ENCODE data around the gene MS4A14. TPM values are rescaled to one million over a fixed set of nuclear protein-coding genes. Genes with fewer than 3 reads are reported as not detected.
"Not testable (repeated sequence)": the region's sequence is repeated elsewhere in the genome, so short reads cannot be mapped to it uniquely, and the experiment has no call there.

The MS4A14 gene, protein sequence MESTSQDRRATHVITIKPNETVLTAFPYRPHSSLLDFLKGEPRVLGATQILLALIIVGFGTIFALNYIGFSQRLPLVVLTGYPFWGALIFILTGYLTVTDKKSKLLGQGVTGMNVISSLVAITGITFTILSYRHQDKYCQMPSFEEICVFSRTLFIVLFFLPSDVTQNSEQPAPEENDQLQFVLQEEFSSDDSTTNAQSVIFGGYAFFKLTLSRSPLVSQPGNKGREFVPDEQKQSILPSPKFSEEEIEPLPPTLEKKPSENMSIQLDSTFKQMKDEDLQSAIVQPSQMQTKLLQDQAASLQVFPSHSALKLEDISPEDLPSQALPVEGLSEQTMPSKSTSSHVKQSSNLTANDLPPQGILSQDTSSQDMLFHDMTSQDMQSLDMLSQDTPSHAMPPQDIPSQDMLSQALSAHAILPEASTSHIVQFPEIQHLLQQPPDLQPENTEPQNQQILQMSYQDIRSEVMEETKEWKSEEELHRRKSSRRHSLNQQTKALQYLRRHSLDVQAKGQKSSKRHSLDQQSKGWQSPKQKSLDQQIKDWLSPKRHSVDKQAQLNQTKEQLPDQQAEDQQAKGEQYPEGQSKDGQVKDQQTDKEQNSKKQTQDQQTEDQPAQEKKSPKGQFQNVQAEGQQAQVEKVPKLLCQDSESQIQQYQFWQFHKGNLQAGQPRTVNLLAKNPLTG
- total RNA-seq, result 6.4 TPM

DNA sequence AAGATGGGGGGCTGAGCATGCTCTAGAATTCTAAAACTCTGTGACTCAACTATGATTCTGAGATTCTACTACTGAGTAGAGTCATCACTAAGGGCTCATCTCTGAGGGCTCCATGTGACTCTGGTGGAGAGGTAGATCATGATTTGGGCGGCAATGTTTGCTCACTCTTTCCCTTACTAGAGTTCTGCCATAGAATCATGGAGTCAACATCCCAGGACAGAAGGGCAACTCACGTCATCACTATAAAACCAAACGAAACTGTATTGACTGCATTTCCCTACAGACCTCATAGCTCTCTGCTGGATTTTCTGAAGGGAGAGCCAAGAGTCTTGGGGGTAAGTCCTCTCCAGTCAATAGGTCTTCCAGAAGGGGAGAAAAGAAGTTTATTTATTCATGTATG, at the start of gene MS4A14:
MS4A14 (plus strand) TSS at position 78 of the 400 bp plus-strand sequence; CDS start at position 198, 120 bp downstream.
- no peak for DNase-seq (ENCODE audit: low spot score)
- intact Hi-C loops (cut with DNase I), result no loop called here
- ATAC-seq, result peak; percentile 50

DNA sequence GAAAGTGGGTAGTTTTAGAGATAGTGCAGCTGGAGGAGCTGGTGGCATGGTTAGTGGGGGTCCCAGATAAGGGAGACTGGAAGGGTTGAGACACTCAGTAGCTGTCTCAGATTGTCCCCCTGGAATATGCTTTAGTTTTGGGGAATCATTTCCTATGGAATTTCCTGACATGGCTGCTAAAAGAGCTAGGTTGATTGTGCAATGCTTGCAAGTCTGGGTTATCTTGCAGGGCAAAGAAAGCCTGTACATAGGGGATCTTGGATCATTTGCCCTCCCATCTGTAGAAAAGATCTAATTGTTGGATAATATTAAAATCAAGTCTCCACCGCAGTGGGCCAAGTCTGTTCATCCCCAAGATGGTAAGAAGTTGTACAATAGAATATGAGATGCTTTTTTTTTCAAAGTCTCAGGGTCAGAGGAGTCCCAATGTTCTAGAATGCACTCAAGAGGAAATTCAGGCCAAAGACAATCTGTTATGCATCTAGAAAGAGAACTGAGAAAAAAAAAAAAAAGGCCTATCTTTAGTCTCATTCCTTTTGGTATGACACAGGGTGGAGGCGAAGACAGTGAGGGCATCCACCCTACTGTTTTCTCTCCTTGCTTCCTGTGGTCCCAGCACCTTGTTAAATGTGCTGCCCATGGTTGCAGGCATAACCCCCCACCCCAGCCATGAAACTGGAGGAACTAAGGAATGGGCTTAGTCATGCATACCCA, 49.0 kb upstream of the MS4A14 start:
- intact Hi-C loops (cut with DNase I), result no loop called here
- DNase-seq (ENCODE audit: low spot score), result no peak
- no peak for ATAC-seq

DNA sequence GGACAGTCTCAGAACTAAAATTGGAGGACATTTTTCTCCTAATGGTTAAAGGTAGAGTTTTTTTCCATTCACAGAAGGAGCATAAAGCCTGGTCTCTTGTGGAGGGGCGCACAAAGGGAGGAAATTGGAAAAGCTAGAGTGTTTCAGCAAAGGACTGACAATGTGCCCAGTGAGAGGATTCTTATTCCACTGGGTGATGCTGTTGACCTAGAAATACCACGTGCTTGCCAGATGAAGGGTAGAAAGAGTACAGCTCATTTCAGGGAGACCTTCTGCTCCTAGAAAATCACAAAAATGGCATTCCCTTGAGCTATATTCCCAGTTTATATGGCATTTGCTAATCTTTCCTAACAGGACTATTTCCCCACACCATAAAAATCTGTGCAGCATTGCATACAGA, 48.1 kb upstream of the MS4A14 start:
- no peak for DNase-seq (ENCODE audit: low spot score)
- intact Hi-C loops (cut with DNase I), result no loop called here
- no peak for ATAC-seq

DNA sequence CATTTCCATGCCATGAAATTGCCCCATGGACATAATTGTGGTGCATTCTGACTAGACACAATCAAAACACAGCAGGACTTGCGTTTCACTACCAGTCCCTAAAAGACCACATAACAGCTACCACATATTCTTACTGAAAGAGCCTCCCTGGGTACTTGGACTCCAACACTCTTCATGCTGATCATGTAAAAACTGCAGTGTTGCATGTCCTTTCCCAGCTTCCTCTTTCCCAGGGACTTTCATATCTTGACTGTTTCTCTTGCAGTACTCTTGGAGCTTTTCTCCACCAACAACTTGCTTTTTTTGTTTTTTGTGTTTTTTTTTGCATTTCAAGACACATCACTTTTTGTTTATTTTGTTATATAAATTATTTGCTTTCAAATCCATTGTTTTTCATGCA, 46.3 kb upstream of the MS4A14 start:
- intact Hi-C loops (cut with DNase I), result no loop called here
- DNase-seq (ENCODE audit: low spot score) (no peak), ATAC-seq (no peak)

DNA sequence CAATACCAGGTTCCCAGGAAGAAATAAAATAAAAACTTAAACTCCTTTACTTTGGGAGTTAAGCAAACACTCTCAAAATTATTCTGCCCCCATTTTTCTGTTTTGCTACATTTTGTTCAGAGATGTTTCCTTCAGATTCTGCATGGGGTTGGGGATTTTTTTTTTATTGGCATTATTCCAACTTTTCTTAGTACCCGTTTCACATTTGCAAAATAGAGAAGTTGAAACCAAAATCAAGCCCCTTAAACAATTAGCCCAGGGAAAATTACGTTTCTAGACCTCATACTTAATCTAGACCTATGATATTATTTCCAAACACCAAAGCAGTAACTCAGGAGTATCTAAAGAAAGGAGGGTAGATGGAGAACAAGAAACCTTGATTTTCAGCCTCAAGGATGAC, 38.5 kb upstream of the MS4A14 start:
- no peak for ATAC-seq
- intact Hi-C loops (cut with DNase I), result no loop called here

DNA sequence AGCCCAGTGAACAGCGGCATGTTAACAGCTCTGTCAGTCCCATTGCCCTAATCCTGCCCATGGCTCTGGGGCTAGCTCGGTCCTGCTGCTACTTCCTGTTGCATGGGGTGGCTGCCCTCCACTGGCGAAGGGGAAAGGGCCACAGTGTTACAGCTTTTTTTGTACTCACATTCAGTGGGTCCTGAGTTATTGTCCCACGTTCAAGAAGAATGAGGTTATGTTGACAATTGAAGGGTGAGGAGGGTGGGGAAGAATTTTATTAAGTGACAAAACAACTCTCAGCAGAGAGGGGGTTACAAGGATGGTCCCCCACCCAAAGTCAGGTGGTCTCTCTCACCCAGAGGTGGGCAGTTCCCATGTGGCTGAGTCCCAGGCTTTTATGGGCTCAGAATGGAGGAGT, 35.6 kb upstream of the MS4A14 start:
- ATAC-seq, result no peak
- intact Hi-C loops (cut with DNase I), result no loop called here
- DNase-seq (ENCODE audit: low spot score), result no peak

More for the DNA sequence above, 38.5 kb upstream of the MS4A14 start:
- no peak for DNase-seq (ENCODE audit: low spot score)

DNA sequence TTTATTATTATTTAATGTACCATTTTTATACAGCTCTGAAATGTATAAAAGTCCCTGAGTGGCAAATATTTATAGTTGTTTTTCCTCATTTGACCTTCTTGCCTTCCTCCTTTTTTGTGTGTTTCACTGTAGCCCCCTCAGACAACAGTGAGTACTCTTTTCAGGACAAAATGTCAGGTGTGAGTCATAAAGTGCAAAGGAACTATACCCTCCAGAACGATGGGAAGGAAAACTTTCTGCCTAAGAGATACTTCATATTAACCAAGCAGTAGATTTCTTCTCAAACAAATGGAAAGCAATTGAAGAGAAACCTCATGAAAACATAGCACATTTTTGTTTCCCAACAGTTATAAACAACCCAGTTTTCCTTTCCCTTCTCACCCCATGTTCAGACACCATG, 34.0 kb upstream of the MS4A14 start:
- DNase-seq (ENCODE audit: low spot score) (no peak), ATAC-seq (no peak)
- intact Hi-C loops (cut with DNase I), result no loop called here

DNA sequence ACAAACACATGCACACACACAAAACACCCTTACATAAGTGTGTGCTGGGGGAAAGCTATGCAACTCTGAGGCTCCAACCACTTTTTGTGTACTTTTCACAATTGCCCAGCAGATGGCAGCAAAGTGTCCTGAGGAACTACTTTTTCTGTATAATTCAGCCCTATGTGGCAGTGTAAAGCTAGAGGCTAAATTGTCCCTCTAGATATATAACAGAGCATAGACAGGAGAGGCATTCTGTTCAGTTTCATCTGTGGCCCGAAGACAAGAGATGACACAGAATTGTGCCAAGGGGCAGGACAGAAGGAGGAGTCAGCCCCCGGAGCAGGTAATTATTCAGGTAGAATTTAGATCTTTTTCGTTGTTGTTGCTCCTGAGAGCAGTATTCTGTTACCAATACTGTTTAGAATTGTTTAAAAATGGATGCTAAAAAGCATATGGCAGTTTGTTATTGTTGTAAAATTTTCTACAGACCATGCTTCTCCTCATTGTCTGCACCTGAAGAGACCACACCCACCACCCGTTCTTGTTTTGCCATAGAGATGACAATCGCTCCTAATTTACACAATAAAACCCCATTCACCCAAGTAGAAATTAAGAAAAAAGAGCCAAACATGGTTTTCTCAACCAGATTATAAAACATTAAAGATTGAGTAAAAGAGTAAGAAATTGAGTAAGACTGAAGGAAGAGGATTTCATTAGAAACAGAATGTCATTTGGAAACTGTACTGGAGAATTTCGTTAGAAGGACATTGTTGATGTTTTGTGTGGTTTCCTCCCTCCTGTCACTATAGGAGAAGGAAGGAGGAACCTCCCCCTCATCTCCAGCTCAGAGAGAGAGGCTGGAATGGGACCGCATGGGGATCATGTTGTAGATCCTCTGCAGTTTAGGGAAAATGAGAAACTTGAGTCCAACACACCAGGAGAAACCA, 32.5 kb upstream of the MS4A14 start:
- peak; percentile 71 for DNase-seq (ENCODE audit: low spot score)

DNA sequence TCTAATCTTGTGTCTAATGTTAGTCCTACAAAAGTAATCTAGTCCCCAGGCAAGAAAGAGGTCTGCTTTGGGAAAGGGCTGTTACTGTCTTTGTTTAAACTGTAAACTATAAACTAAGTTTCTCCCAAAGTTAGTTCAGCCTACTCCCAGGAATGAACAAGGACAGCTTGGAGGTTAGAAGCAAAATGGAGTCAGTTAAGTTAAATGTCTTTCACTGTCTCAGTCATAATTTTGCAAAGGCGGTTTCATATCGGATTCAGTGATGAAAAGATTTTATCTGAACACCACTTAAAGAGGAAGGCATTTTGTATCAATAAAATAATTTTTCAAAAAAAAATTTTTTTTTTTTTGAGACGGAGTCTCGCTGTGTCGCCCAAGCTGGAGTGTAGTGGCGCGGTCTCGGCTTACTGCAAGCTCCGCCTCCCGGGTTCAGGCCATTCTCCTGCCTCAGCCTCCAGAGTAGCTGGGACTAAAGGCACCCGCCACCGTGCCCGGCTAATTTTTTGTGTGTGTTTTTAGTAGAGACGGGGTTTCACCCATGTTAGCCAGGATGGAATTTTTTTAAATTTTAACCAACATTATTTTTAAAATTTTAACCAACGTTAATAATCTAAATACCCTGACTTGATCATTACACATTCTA, 29.9 kb upstream of the MS4A14 start:
- intact Hi-C loops (cut with DNase I); ATAC-seq: not testable (repeated sequence)

More for the DNA sequence above, 32.5 kb upstream of the MS4A14 start:
- peak; percentile 86 for ATAC-seq
- intact Hi-C loops (cut with DNase I), result no loop called here

DNA sequence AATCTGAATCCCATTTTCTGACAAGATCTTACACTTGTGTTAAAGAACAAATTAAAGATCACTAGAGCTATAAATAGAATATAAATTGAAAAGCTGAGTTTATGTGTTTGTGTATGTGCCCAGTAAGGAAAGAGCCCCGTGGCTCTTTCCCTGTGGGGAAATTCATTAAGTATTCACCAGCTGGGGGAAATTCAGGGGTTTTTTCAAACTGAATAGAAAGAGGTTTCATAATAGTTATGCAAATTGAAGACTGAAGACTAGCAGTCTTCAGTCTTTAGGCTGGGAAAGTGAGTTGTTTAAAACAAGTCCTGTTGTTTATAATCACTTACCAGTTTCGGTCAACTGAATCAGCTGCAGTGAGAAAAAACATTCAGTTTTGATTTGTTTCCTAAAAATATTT, 29.2 kb upstream of the MS4A14 start:
- no peak for ATAC-seq
- no peak for DNase-seq (ENCODE audit: low spot score)
- intact Hi-C loops (cut with DNase I), result no loop called here

More for the DNA sequence above, 29.9 kb upstream of the MS4A14 start:
- not testable (repeated sequence) for DNase-seq (ENCODE audit: low spot score)

DNA sequence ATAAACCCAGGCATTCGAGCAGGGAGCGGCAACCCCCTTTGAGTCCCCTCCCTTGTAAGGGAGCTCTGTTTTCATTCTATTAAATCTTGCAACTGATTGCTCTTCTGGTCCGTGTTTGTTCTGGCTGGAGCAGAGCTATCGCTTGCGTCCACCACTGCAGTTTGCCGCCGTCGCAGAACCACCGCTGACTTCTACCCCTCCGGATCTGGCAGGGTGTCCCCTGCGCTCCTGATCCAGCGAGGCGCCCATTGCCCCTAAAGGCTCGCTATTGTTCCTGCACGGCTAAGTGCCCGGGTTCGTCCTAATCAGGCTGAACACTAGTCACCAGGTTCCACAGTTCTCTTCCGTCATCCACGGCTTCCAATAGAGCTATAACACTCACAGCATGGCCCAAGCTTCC, 28.4 kb upstream of the MS4A14 start:
- intact Hi-C loops (cut with DNase I), result no loop called here
- ATAC-seq (no peak), DNase-seq (ENCODE audit: low spot score) (no peak)

DNA sequence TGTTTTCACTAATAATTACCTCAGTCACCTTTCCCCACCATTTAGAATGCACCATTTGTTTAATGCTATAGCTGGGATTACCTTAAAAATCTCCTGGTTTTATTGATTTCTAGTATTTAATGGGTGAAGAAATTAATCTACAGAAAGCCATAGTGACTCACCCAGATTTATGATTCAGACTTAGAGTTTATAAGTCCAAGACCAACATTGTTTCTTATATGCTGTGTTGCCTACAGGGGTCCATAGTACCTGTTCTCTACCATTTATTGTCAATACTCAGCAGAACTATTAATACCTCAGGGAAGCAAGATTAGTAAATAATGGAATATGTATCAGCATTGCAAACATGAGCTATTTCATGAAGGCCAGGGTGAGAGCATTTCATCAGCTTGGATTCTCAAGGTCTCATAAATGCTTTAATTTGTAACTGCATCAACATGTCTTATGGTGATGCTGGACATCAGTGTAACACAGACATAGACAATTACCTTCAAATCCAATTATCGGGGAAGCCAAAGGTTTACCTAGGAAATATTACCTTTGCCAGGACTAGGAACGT, 25.9 kb upstream of the MS4A14 start:
- intact Hi-C loops (cut with DNase I), result no loop called here
- DNase-seq (ENCODE audit: low spot score) (no peak), ATAC-seq (no peak)

DNA sequence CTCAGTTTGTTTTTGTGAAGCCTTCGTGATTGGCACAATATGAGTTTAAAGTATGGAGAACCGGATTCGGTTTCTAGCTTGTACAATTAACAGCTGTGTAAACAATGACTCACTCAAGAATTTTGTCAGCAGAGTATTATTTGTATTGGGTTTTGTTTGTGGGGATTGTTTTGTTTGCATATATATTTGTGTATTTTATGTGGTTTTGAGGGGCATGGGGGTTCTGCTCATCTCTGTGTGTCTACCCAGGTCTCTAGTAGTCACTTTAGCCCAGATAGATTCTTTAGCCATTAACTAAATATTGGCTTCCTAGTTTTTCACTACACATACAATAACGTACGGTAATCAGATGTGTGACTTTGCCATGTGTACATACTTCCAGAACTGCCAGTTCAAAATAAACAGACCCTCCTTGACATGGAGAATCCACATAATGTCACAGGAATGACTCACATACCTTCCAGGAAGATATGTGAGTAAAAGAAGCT, 25.4 kb upstream of the MS4A14 start:
- no peak for ATAC-seq
- DNase-seq (ENCODE audit: low spot score), result no peak
- intact Hi-C loops (cut with DNase I), result no loop called here

DNA sequence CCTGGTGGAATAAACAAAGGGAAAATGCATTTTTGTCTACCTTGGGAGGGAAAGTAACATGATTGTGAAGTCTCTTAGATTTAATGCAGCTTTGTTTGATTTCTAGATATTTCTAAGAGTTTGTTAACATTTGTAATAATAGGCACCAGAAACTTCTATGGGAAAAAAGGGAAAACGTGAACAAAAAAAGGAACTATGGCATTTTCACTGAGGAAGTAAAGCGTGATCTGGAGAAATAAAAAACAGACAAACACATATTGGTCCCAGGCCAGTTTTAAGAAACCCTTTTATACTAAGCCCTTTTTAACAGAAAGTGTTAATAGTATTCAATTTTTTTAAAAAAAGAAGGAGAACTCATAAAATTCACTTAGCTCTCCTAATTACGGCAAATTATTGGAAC, 24.9 kb upstream of the MS4A14 start:
- DNase-seq (ENCODE audit: low spot score), result no peak
- intact Hi-C loops (cut with DNase I), result no loop called here
- no peak for ATAC-seq

DNA sequence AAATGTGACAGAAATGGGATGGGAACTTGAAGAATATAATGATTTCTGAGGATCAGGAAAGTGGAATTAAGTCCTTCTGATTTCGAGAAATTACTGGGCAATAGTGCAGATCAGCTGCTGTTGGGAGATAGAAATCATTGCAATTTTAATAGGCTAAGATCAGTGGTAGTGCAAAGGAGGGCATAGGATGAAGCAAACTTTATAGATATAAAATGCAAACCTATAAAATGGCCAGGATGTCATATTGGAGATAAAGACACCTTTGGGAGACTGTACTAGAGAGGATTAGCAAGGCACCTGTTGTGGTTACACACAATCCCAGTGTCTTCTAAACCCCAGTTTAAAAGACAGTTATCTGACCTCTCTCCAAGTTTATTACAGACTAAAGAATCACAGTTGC, 24.4 kb upstream of the MS4A14 start:
- DNase-seq (ENCODE audit: low spot score), result no peak
- no peak for ATAC-seq
- intact Hi-C loops (cut with DNase I), result no loop called here

DNA sequence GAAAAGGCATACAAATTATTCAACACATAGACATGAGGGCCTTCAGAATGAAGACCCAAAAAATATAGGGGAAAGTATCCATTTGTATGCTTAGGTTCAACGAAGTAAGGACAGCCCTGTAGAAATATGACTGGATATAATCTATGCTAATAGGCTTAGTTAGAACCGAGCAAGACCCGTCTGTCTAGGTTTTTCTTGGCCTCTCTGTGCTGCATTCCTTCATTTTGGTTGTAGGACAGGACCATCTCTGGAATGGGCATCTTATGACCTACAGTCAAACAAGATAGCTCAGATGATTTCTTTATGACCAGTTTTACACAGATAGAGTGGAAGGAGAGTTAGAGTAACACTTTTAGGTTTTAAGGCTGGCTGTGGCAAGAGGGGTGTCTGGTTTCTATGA, 23.5 kb upstream of the MS4A14 start:
- intact Hi-C loops (cut with DNase I), result no loop called here
- DNase-seq (ENCODE audit: low spot score) (no peak), ATAC-seq (no peak)

DNA sequence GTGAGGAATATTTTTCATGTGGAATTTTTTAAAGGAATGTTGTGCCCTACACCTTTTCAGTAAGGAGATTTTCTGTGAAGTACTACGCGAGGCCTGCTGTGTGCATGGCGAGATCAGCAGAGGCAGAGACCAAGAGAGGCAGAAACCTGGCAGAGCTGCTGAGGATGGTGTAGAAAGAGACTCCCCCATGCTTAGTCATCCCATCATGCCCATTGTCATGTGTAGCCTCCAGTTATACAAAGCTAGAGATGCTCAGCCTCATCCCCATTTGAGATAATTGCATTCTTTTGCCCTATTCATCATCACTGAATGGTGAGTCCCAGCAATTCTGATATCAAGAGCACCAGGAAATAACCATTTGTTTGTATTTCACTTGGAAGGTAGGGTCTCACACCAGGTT, 20.9 kb upstream of the MS4A14 start:
- no peak for ATAC-seq
- DNase-seq (ENCODE audit: low spot score), result no peak
- intact Hi-C loops (cut with DNase I), result no loop called here

DNA sequence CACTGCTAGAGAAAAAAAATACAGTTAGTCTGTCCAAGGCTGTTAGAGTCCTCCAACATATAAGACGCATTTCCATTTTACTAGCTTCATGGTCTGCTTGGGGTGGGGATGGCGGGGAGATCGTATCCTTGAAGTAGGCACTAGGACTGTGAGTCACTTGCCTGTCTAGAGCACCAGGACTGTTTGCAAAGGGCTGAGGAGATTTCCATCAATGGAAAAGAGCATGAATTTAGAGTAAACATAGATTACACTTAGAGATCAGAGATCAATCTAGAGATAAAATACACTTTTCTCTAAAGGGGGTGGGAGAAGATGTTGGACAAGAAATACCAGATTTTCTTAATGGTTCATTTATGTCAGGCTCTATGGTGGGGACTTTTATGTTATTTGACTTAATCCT, 19.7 kb upstream of the MS4A14 start:
- ATAC-seq (no peak), DNase-seq (ENCODE audit: low spot score) (no peak)
- intact Hi-C loops (cut with DNase I), result no loop called here
